Stromal cell of bone marrow (primary cell): ENCODE data around the gene SYNDIG1.

ENCODE experiments used
- DNase-seq: peaks from one replicate; pipeline ENCODE4 v3.0.0-alpha.2; 2012; ENCODE audit warnings: low read depth

SYNDIG1 gene

DNA sequence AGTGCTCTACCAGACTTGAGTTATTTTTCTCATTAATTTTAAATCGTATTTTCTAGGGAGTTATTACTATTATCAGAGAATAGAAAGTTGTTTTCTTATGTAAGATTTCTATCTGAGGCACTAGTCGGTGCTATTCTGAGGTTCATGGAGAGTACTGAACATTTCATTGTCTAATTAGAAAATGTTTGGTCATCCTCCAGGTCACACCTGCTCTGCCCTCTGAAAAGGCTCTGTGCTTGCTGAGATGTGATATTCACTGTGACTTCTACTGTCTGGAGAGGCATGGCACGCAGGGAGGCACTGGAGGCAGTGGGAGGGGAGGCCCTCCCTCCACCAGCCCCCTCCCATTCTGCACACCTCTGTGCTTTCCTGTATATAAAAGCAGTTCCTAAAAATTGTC, 3.0 kb downstream of the SYNDIG1 start:
- no peak for DNase-seq

DNA sequence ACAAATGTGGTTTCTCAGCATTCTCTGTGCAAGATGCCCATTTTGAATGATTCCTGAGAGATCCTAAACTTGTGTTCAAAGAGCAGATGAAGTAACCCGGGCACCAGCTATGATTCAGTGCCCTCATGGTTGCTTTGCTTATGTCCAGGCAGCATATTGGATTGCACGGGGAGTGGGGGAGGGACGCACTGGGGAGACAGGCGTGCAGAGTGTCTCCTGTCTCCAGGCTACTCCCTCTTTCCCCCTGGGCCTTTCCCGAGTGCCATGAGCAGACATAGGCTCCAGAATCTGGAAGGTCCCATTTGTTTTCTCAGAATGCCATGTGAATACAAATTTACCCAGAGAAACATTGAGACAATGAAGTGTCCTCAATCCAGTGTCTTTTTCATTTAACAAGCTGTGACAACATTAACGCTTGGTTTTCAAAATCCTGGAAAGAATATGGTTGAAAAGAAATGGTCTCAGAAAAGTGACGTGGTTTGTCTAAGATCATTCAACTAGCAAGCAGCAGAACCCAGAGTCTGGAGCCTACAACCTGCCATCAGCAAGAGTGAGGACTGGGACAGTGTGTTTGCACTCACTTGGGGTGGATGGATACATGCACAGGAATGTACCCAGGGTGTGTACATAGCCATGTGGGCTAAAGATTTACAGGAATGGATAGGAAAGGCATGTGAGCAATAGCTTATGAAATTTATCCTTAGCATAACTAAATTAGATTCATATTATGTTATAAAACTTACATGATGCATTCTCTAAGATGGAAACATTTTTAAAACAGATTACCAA, 4.2 kb downstream of the SYNDIG1 start:
- no peak for DNase-seq

DNA sequence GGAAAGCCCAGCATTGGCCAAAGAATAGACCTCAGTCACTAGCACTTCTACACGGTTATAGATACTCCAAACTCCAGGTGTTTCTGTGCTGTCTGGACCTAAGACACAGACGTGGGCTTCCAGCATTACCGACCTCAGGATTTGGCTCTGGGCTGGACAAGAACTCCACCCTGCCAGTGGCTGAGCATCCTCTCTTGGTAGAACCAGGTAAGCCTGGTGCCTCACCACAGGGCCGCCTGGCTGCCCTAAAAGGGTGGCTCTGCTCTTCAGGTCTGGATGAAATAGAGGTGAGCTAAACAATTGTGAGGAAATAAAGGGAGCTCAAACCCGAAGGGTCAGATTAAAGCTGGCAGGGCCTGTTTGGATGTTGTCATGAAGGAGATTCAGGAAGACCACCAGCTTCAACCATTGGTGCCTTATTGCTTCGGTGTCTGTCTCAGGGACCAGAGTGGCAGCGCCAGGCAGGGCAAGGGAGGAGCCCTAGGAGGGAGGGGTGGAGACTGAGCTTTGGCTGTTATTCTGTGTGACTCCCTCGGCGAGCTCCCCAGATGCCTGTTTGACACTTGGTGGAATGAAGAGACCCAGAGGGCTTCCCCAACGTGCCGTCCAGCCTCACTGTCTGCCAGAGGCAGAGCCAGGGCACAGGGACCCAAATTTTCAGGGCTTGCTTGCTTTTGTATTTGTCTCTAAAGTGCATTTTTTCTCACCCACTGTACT, 8.6 kb downstream of the SYNDIG1 start:
- DNase-seq: no peak

DNA sequence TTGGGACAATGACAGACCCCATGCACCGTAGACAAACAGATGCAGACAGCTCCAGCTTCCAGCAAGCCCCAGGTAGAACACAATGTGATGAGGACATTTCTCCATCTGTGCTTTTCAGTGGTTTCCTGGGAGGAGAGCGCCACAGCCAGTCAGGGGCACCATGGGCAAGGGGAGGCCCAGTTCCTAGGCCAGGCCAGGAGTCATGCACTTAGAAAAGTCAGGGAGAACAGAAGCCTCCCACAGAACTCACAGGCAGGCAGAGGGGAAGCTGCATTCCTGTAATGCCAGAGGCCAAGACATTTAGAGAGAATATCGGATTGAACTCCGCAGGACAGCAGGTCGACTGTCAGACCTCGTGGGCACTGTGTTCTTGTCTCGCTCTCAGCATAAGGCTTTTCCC, 9.2 kb downstream of the SYNDIG1 start:
- no peak for DNase-seq

DNA sequence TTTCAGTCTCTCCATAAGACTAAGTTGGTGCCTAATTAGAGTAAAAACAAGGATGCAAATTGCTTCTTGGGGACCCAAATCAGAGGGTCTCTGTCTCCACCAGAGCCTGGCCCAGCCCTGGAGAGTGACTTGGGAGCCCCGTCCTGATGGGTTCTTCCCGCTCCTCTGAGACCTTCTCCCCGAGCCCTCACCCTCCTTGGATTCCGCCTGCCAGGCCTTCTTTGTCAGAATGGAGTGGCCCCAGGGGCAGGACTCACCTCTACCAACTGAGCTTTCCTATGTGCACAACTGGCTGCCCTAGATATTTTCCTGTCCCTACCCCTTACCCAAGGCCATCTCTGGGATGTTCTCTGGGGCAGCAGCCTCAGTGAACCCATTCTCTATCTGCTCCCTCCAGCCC, 9.7 kb downstream of the SYNDIG1 start:
- DNase-seq: no peak

DNA sequence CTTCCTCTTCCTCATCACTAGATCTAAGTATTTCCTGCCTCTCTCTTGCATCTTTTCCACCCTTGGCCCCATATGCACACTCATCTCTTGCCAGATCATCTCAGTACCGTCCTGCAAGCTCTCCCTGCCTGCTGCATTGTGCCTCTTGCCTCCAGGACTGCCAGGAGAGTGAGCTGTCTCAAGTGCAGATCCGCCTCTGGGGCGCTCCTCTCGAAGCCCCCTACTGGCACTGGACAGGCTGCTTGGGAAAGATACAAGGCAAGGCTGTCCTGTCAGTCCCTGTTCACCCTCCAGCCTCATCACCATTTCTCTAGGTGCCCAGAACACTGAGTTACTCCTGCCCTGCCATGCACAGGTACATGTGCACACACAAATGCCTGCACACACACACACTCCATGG, 10.2 kb downstream of the SYNDIG1 start:
- no peak for DNase-seq

DNA sequence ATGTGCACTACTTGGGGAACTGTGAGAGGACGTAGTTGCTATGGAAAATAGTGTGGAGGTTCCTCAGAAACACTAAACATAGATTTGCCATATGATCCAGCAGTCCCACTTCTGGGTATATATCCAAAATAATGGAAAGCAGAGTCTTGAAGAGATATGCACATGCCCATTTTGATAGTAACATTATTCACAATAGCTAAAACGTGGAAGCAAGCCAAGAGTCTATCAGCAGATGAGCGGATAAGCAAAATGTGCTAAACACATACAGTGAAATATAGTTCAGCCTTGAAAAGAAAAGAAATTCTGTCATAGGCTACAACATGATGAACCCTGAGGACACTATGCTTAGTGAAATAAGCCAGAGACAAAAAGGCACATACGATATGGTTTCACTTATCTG, 11.1 kb downstream of the SYNDIG1 start:
- no peak for DNase-seq

DNA sequence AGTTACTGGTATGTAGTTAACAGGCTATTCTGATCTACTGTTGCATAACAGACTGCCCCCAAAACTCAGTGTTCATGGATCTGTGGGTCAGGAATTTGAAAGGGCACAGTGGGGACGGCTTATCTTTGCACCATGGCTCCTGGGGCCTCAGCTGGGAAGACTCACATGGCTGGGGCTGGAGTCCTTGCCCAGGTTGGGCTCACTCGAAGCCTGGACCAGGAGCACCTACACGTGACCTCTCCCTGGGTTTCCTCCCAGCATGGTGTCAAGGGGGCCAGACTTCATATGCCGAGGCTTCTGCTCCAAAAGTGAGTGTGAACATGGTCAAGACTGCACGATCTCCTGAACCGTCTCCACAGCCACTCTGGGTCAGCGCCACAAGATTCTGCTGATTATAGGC, 11.7 kb downstream of the SYNDIG1 start:
- DNase-seq: no peak

DNA sequence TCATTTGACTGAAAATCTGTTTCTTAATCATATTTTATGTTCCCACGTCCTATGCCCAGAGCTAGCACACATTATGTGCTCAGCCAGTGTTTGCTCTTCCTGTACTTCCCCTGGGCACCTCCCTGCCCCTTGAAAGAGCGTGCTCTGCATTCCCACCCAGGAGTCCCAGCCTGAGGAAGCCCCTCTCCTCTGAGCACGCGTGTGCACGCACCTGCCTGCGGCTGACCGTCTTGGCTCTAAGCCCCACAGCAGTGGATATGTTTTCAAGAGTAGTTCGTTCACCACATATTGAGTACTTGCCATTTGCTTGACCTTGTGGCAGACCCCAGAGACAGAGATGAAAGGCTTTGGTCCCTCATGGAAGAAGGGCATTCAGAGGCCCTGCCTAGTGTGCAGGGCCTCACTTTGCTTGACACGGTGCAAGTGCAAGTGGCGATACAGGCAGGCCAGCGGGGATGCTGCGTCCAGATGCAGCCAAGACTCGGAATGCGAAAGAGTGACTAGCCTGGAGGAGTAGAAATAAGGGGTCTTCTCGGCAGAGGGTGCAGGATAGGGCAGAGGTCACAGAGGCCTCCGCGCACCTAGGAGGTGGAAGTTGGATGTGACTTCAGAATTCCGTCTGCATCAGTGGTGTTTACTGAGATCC, 14.1 kb downstream of the SYNDIG1 start:
- no peak for DNase-seq

DNA sequence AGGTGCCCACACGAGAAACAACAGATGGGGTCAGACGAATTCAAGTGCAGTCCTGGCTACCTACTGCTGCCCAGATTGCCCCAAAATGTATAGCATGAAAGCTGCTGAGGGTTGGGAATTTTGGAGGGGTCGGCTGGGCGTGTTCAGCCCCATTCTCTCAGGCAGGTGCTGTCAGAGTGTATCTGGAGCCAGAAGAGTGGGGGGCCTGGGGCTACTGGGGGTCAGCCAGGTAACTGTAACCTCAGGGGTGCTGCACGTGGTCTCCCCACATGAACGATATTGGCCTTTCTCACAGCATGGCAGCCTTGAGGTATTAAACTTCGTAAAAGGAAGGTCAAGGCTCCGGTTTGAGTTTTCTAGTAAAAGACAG, 14.6 kb downstream of the SYNDIG1 start:
- DNase-seq: no peak

DNA sequence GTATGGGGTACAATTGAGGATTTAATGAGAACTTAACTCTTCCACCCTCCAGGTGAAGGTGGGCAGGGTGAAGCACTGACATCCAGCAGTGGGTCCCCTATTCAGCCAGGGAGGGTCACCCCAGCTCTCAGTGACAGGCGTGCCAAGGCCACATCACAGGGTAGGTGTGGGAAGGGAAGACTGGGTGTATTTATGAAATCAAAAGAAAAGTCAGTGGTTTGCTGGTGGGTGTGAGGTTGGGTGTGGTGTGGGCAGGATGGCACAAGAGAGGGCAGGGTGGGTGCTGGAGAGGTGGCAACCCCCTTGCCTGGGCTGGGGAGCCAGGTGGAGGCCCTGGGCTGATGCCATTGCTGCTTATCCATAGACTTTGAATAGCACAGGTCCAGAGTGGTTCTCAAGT, 16.6 kb downstream of the SYNDIG1 start:
- DNase-seq: no peak

DNA sequence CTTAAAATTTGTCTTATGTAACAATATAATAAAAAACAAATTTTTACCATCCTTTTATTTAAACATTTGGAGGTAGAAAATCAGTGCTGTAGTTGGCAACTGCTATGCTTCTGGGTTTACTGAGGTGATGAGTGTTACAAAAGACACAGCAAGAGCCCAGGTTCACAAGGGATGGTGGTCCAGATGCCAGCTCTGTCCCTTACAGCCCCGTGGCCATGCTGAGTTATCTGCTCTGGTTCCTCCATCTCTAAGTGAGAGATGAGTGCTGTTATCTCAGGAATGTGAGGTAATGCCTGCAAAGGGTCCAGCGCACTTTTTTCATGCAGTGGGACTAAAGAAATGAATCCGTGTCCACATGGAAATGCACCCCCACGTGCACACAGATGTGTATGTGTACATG, 17.8 kb downstream of the SYNDIG1 start:
- DNase-seq: no peak

DNA sequence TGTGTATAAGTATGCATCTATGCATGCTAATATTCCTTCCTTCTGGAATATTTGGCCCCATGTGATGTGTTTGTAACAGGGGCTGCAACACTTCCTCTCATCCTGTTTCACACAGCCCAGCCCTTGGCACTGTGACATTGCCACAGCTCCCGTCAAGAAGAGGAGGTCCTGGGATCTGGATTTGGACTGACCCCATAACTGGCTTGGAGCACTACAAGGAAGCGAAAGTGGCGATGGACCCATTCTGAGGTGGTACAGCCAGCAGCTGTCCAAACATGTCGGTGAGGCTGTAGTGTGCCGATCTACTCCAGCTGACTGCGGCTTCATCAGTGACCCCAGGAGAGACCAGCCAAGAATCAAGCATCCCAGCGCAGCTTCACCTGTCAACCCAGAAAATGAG, 18.2 kb downstream of the SYNDIG1 start:
- DNase-seq: no peak

DNA sequence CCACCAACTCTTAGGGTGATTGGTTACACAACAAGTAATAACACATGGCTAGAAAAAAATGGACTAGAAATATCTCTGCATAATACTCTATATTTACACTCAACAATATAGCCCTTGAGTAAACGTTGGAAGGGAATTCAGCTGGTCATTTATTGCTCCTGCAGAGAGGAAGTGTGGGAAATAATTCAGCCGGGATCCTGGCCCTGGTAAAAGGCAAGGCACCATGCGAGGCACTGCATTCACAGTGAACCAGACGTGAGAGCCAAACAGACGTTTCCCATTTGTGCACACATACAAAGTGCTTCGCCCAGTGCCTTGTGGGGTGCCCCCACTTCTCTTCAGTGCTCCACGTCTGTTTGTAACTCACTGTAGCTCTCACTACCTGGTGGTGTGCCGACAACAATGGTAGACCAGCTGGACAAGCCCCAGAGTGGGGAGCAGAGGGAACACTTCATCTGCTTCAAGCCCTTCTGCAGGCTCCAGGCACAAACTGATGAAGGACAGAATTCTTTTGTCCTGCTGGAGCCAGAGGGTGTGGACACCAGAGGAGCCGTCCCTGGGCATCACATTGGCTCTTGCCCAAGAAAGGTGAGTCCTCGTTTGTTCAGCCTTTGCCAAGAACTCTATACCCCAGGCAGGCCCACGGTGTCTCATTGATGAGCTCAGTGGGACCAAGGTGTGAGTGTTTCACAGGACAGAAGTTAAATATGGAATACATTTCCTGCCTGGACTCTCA, 18.8 kb downstream of the SYNDIG1 start:
- DNase-seq: no peak

DNA sequence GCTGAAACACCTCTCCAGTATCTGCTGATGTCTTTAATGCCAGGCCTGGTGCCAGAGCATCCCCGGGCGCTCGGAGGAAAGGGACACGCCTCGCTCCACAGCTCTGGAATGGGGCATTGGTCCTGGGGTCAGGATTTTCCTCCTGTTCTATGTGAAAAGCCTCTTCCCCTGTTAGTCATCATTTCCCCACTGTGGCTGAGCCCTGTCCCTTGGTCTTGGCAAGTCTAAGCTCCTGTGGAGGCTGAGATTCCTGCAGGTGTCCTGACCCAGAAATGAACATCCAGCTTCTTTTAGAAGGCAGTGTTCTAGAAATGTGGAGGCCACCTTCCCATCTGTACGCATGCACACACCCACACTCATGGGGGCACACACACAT, 19.4 kb downstream of the SYNDIG1 start:
- DNase-seq: no peak

DNA sequence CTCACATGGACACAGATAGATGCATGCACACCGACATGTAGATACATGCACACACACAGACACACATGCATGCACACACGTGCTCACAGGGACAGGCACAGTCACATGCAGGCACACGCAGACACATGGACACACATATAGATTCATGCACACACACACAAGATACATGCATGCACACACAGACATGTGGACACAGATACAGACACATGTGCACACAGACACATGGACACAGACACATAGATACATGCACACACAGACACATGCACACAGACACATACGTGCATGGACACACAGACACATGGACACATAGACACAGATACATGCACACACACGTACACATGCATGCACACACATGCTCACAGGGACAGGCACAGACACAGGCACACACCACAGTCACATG, 19.8 kb downstream of the SYNDIG1 start:
- no peak for DNase-seq

DNA sequence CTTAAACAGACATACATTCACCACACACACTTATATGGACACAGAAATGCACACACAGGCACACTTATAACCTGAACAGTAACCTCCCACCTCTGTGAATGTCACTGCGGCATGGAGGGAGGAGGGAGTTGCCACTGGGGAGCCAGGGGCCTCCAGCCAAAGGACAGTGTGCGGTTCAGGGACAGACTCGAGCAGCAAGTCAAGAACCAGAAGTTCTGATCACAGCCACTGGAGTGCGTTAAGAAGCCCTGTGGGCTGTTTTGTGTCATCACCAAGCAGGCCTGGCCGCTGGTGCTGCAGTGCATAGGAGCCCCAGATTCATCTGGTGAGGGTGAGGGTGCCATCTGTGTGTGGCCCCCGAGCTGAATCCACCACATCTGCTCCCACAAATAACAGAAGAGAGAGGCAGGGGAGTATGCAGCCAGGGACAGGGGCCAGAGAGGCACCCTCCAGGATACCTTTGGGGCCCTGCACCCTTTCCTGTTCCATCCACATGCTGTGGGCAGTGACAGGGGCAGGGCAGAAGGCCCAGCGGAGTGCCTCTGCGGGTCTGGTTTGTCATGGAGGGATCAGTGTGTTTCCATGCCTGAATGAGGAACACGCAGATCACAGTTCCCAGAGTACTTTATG, 20.3 kb downstream of the SYNDIG1 start:
- DNase-seq: no peak

DNA sequence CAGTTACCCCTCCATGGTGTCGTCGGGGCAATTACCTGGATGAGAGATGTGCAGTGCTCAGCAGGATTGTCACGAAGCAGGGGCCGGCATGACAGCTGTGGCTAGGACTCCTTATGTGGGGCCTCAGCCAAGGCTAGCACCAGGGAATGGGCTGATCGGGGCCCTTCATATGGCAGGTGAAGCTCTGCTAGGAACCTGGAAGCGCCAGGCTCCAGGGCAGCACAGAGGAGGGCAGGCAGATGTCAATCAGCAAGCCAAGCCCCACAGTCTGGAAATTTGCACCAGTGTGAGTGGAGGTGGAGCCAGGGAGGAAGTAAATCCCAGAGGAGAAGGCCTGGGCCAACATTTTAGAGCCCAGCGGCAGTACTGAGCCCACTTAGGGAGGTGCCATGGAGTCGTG, 21.2 kb downstream of the SYNDIG1 start:
- no peak for DNase-seq

DNA sequence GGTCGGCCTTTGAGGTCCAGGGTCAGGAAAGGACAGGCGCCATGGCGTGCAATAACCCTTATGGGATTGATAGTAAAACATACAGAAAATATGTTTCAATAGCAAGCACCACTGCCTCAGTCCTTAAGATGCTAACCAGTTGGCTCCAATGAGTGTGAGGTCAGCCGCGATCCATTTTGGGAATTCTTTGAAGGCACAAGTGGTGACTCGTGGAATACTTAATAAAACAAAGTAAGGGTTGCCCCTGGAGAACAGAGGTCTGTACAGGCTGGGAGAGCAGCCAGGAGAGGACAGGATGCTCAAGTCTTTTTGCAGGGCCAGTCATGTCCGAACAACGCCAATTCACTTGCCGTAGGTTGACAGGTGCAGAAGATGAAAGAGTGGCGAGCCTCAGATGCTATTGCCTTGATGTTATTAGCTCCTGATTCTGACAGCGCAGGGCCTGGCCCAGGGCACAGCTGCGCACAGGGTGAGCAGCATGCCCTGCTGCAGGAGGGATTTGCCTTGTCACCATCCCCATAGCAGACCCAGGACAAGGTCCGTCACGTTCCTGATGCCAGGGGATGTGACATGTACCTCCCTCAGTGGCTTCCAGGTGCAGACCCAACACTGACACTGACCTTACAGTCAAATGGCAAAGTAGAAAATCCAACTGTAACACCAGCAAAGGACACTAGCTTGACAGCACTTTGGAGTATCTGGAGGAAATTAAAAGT, 21.8 kb downstream of the SYNDIG1 start:
- no peak for DNase-seq

DNA sequence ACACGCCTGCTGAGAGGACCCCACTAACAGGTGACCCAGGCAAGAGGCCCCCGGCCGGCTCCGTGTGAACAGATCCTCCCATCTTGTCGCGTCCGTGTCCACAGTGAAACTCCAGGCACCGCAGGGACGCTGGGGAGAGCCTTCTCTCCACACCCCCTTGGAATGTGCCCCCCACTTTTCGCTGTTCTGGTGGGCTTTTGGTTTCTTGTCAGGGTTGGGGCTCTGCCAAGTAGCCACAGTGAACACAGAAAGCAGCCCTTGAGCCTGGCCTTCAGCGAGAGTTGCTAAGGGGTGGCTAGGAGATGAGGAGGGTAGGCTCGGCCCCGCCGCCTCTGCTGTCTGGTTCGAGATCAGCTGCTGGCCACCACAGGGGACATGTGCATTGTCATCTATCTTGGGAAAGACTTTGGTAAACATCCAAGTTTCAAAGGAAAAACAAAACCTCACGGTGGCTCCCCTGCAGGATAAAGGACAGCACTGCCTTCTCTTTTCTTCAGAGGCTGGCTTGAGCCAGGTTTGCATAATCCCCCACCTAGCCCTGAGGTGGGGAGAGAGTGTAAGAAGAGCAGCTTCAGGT, 22.7 kb downstream of the SYNDIG1 start:
- no peak for DNase-seq

DNA sequence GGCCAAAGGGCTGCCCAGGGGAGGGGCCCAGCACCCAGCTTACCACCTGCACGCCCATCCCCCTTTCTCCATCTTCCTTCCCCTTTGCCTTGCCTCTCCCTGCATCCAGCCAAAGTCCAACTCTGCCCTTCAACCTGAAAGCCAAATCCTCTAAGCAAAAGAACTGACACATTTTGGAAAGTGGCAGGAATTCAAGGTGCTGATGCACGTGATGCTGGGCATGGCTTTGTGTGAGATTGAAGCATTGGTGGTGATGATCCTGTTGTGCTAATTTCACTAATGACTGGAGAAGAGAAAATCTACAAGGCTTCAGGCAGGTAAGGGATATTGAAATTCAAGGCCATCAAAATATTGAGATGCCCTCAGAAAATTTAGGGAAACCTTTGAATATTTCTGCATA, 23.3 kb downstream of the SYNDIG1 start:
- DNase-seq: no peak
